H9 (cell line): Measurements from ENCODE around the gene ARHGEF35. TPM values are rescaled to one million over a fixed set of nuclear protein-coding genes. Genes with fewer than 3 reads are reported as not detected.

Experiments used
- DNase-seq: peaks from one replicate; pipeline ENCODE4 v3.0.0-alpha.2; 2017
- H2AFZ ChIP-seq: one replicate; pipeline ENCODE4 v1.6.1; 2013; ENCODE audit warnings: mild to moderate bottlenecking, low read length, control low read depth, moderate library complexity
- H2AK5ac ChIP-seq: 2 replicates; pipeline ENCODE4 v1.6.1; 2013; ENCODE audit warnings: low read length, control low read depth, mixed read lengths; ENCODE audit not compliant: insufficient read length
- H2BK120ac ChIP-seq: one replicate; pipeline ENCODE4 v1.6.1; 2013; ENCODE audit warnings: low read depth, mild to moderate bottlenecking, low read length, control low read depth, inconsistent platforms; ENCODE audit not compliant: poor library complexity, severe bottlenecking
- H2BK12ac ChIP-seq: 2 replicates; pipeline ENCODE4 v1.6.1; 2013; ENCODE audit warnings: low read length, control low read depth, mixed read lengths, low read depth; ENCODE audit not compliant: insufficient read length
- H2BK15ac ChIP-seq: 2 replicates; pipeline ENCODE4 v1.6.1; 2013; ENCODE audit warnings: low read depth, low read length, control low read depth
- H2BK20ac ChIP-seq: one replicate; pipeline ENCODE4 v1.6.1; 2013; ENCODE audit warnings: low read depth, mild to moderate bottlenecking, low read length, control low read depth, inconsistent platforms; ENCODE audit not compliant: poor library complexity, severe bottlenecking
- H2BK5ac ChIP-seq: 2 replicates; pipeline ENCODE4 v1.6.1; 2013; ENCODE audit warnings: low read length, control low read depth, mixed read lengths; ENCODE audit not compliant: insufficient read length
- H3K14ac ChIP-seq: 2 replicates; pipeline ENCODE4 v1.6.1; 2013; ENCODE audit warnings: low read length, control low read depth; ENCODE audit not compliant: insufficient read depth
- H3K18ac ChIP-seq: 2 replicates; pipeline ENCODE4 v1.6.1; 2013; ENCODE audit warnings: low read depth, mild to moderate bottlenecking, mixed read lengths, low read length, control low read depth; ENCODE audit not compliant: insufficient read length
- H3K23ac ChIP-seq: 2 replicates; pipeline ENCODE4 v1.6.1; 2013; ENCODE audit warnings: low read length, control low read depth, mixed read lengths, low read depth; ENCODE audit not compliant: insufficient read length
- H3K23me2 ChIP-seq: 2 replicates; pipeline ENCODE4 v1.6.1; 2013; ENCODE audit warnings: low read depth, mild to moderate bottlenecking, mixed read lengths, low read length, control low read depth; ENCODE audit not compliant: insufficient read length, poor library complexity, severe bottlenecking
- H3K27ac ChIP-seq: 2 replicates; pipeline ENCODE4 v1.5.1; 2013; ENCODE audit warnings: low read length, control low read depth, mixed read lengths, low read depth; ENCODE audit not compliant: insufficient read length
- H3K27me3 ChIP-seq: 2 replicates; pipeline ENCODE4 v1.6.1; 2013; ENCODE audit warnings: low read length, control low read depth, inconsistent platforms; ENCODE audit not compliant: insufficient read depth
- H3K4ac ChIP-seq: 2 replicates; pipeline ENCODE4 v1.6.1; 2013; ENCODE audit warnings: low read depth, mild to moderate bottlenecking, control low read depth, inconsistent platforms, low read length, moderate library complexity
- H3K4me1 ChIP-seq: 2 replicates; pipeline ENCODE4 v1.6.1; 2013; ENCODE audit warnings: low read length, control low read depth, inconsistent platforms; ENCODE audit not compliant: insufficient read depth
- H3K4me2 ChIP-seq: 2 replicates; pipeline ENCODE4 v1.6.1; 2013; ENCODE audit warnings: low read length, control low read depth, mixed read lengths; ENCODE audit not compliant: insufficient read length, insufficient read depth
- H3K56ac ChIP-seq: 2 replicates; pipeline ENCODE4 v1.6.1; 2013; ENCODE audit warnings: low read depth, mild to moderate bottlenecking, mixed read lengths, low read length, control low read depth; ENCODE audit not compliant: insufficient read length
- H3K79me1 ChIP-seq: 2 replicates; pipeline ENCODE4 v1.6.1; 2013; ENCODE audit warnings: low read depth, mild to moderate bottlenecking, moderate library complexity, low read length, control low read depth, inconsistent platforms; ENCODE audit not compliant: insufficient read depth, poor library complexity, severe bottlenecking
- H3K79me2 ChIP-seq: 2 replicates; pipeline ENCODE4 v1.6.1; 2013; ENCODE audit warnings: low read length, control low read depth, inconsistent platforms; ENCODE audit not compliant: insufficient read depth
- H3K9ac ChIP-seq: 2 replicates; pipeline ENCODE4 v1.6.1; 2013; ENCODE audit warnings: low read length, control low read depth, mixed read lengths; ENCODE audit not compliant: insufficient read length; ENCODE audit errors: extremely low read depth
- H3K9me3 ChIP-seq: one replicate; pipeline ENCODE4 v1.6.1; 2013; ENCODE audit warnings: low read depth, low read length, inconsistent platforms; ENCODE audit not compliant: control insufficient read depth
- H3T11ph ChIP-seq: one replicate; pipeline ENCODE4 v1.6.1; 2013; ENCODE audit warnings: mild to moderate bottlenecking, low read length, control low read depth, inconsistent platforms
- H4K20me1 ChIP-seq: one replicate; pipeline ENCODE4 v1.6.1; 2013; ENCODE audit not compliant: control insufficient read depth, insufficient read length, insufficient read depth
- H4K5ac ChIP-seq: 2 replicates; pipeline ENCODE4 v1.6.1; 2013; ENCODE audit warnings: low read depth, mild to moderate bottlenecking, mixed read lengths, low read length, control low read depth; ENCODE audit not compliant: insufficient read length
- H4K8ac ChIP-seq: replicated peaks from 2 replicates; pipeline ENCODE4 v1.6.1; 2013; ENCODE audit warnings: low read length, control low read depth, mixed read lengths, low read depth; ENCODE audit not compliant: insufficient read length
- H4K91ac ChIP-seq: 2 replicates; pipeline ENCODE4 v1.6.1; 2013; ENCODE audit warnings: low read depth, mild to moderate bottlenecking, moderate library complexity, mixed read lengths, low read length, control low read depth; ENCODE audit not compliant: insufficient read length
- H3K27ac Mint-ChIP-seq, 3 experiments: 2 replicates in 2 of 3; 3 replicates in 1 of 3; pipeline ENCODE4 v1.8.0; 2020 to 2021; ENCODE audit warnings: mixed read lengths in 3 of 3, mild to moderate bottlenecking in 1 of 3, moderate library complexity in 1 of 3
- H3K27me3 Mint-ChIP-seq: 2 replicates; pipeline ENCODE4 v1.8.0; 2021; ENCODE audit warnings: low read depth, mild to moderate bottlenecking, moderate library complexity, mixed read lengths
- H3K36me3 Mint-ChIP-seq, 3 experiments: 2 replicates in 2 of 3; 3 replicates in 1 of 3; pipeline ENCODE4 v1.8.0; 2020 to 2021; ENCODE audit warnings: low read depth in 3 of 3, mixed read lengths in 3 of 3; ENCODE audit not compliant: insufficient read depth in 1 of 3
- H3K4me1 Mint-ChIP-seq, 2 experiments: 2 replicates each; pipeline ENCODE4 v1.8.0; 2020; ENCODE audit warnings: mixed read lengths in 2 of 2
- H3K4me3 Mint-ChIP-seq, 2 experiments: 2 replicates in 1 of 2; 3 replicates in 1 of 2; pipeline ENCODE4 v1.8.0; 2020 to 2021; ENCODE audit warnings: mild to moderate bottlenecking in 2 of 2, mixed read lengths in 2 of 2, moderate library complexity in 1 of 2
- H3K9me3 Mint-ChIP-seq, 2 experiments: 2 replicates in 1 of 2; 3 replicates in 1 of 2; pipeline ENCODE4 v1.8.0; 2020; ENCODE audit warnings: mild to moderate bottlenecking in 2 of 2, mixed read lengths in 2 of 2, moderate library complexity in 1 of 2
- CTCF ChIP-seq: fragments of 200-600 bp; sonication (generic); conservative IDR thresholded peaks from 3 replicates; pipeline ENCODE4 v1.8.0; 2021; ENCODE audit warnings: antibody characterized with exemption, mild to moderate bottlenecking
- WGBS: extraction: QIAGEN DNeasy Blood & Tissue Kit; methylation state at CpG from one replicate; pipeline ENCODE4 v1.1.7; 2013; ENCODE audit warnings: missing lambda C conversion rate, low lambda C conversion rate, mixed read lengths; ENCODE audit not compliant: insufficient read length; ENCODE audit errors: extremely low coverage; 5-methylcytosine and 5-hydroxymethylcytosine counted together
- total RNA-seq: library from RNA; stranded (reverse); gene quantifications from 2 replicates; pipeline ENCODE4 v1.2.1, GENCODE V29; 2021

Gene ARHGEF35
- total RNA-seq, 1 experiment from 2014 or later: 18.6 TPM

- Histone ChIP-seq H3K56ac (no peak overlapping the region), H4K8ac (no peak overlapping the region), H3K27ac (no peak overlapping the region), H2BK15ac (no peak overlapping the region), H3K9me3 (no peaks in the 10 kb centered on the region), H4K20me1 (no peaks in the 10 kb centered on the region), H2AFZ (no peak overlapping the region), H3T11ph (no peak overlapping the region), H3K23me2 (no peaks in the 10 kb centered on the region), H2BK5ac (no peak overlapping the region), H3K23ac (no peak overlapping the region), H3K4ac (no peak overlapping the region), H2AK5ac (no peak overlapping the region), H2BK120ac (no peak overlapping the region), H3K9ac (no peak overlapping the region), H3K4me1 (no peaks in the 10 kb centered on the region), H3K79me2 (no peaks in the 10 kb centered on the region), H2BK20ac (no peak overlapping the region), H3K4me2 (no peak overlapping the region), H3K79me1 (no peaks in the 10 kb centered on the region), H2BK12ac (no peak overlapping the region), H4K91ac (no peak overlapping the region), H3K27me3 (no peaks in the 10 kb centered on the region), H3K14ac (no peak overlapping the region), H4K5ac (no peak overlapping the region), H3K18ac (no peak overlapping the region)
- H3K27me3 Mint-ChIP-seq: no peaks in the 10 kb centered on the region
- TF ChIP-seq CTCF: no peak
- H3K4me3 Mint-ChIP-seq: no peak overlapping the region
- WGBS: no CpG with 5 or more reads among the region's 3 CpGs
- no peak overlapping the region for H3K27ac Mint-ChIP-seq
- H3K4me1 Mint-ChIP-seq: no peaks in the 10 kb centered on the region
- DNase-seq: no peak
- peaks cover 2 to 14% of the 10 kb centered on the region in 2 experiments; a peak in 4 of 5 replicates for H3K9me3 Mint-ChIP-seq
- peaks cover 0 to 4% (median 0%) of the 10 kb centered on the region in 3 experiments; a peak in 1 of 7 replicates for H3K36me3 Mint-ChIP-seq
Observed at GRCh38 chr7:144142187-144142586, 53.4 kb downstream of the ARHGEF35 start.
